Neuronal stem cell (in vitro differentiated cells): Measurements from ENCODE around the gene GAB1.

Source experiments
- DNase-seq: peaks from one replicate; pipeline ENCODE4 v3.0.0-alpha.2; 2013; ENCODE audit warnings: low spot score
- H2AFZ ChIP-seq: one replicate; pipeline ENCODE4 v1.6.1; 2013; ENCODE audit warnings: mild to moderate bottlenecking, low read length, inconsistent platforms
- H2AK5ac ChIP-seq: 2 replicates; pipeline ENCODE4 v1.6.1; 2013; ENCODE audit warnings: low read depth, mild to moderate bottlenecking, inconsistent platforms, low read length, moderate library complexity, mixed read lengths
- H2BK120ac ChIP-seq: 2 replicates; pipeline ENCODE4 v1.6.1; 2013; ENCODE audit warnings: low read depth, mild to moderate bottlenecking, inconsistent platforms, low read length, moderate library complexity, mixed read lengths
- H2BK12ac ChIP-seq: one replicate; pipeline ENCODE4 v1.6.1; 2013; ENCODE audit warnings: low read length, inconsistent platforms
- H2BK15ac ChIP-seq: 2 replicates; pipeline ENCODE4 v1.6.1; 2013; ENCODE audit warnings: mild to moderate bottlenecking, low read length, inconsistent platforms, mixed read lengths
- H2BK5ac ChIP-seq: one replicate; pipeline ENCODE4 v1.6.1; 2013; ENCODE audit warnings: inconsistent platforms, mild to moderate bottlenecking, low read length, moderate library complexity
- H3K14ac ChIP-seq: one replicate; pipeline ENCODE4 v1.6.1; 2013; ENCODE audit warnings: low read length, inconsistent platforms
- H3K18ac ChIP-seq: 2 replicates; pipeline ENCODE4 v1.6.1; 2013; ENCODE audit warnings: low read length, inconsistent platforms
- H3K23ac ChIP-seq: 2 replicates; pipeline ENCODE4 v1.6.1; 2013; ENCODE audit warnings: low read depth, mild to moderate bottlenecking, mixed read lengths, low read length, inconsistent platforms; ENCODE audit not compliant: poor library complexity
- H3K27ac ChIP-seq: replicated peaks from 3 replicates; pipeline ENCODE4 v1.5.1; 2013; ENCODE audit warnings: low read length, inconsistent platforms
- H3K27me3 ChIP-seq, 3 experiments: 2 replicates each; pipeline ENCODE4 v1.6.1; 2013; ENCODE audit warnings: low read length in 3 of 3, mild to moderate bottlenecking in 2 of 3, inconsistent platforms in 1 of 3, low read depth in 1 of 3, mixed read lengths in 1 of 3, moderate library complexity in 1 of 3; ENCODE audit not compliant: control insufficient read depth in 3 of 3, insufficient read depth in 3 of 3
- H3K36me3 ChIP-seq, 2 donors: replicated peaks in 1 of 2; 2 replicates each; pipeline ENCODE4 v1.6.1; 2013; ENCODE audit warnings: low read length in 2 of 2; ENCODE audit not compliant: control insufficient read depth in 2 of 2, insufficient read depth in 2 of 2
- H3K4ac ChIP-seq: 2 replicates; pipeline ENCODE4 v1.6.1; 2013; ENCODE audit warnings: inconsistent platforms, mild to moderate bottlenecking, low read length, moderate library complexity
- H3K4me1 ChIP-seq, 2 donors: 1 replicate in 1 of 2; 2 replicates in 1 of 2; pipeline ENCODE4 v1.6.1; 2013; ENCODE audit warnings: low read length in 2 of 2, low read depth in 1 of 2; ENCODE audit not compliant: control insufficient read depth in 2 of 2, insufficient read depth in 1 of 2
- H3K4me2 ChIP-seq: one replicate; pipeline ENCODE4 v1.6.1; 2013; ENCODE audit warnings: mild to moderate bottlenecking, low read length, inconsistent platforms; ENCODE audit not compliant: insufficient read depth, poor library complexity, severe bottlenecking
- H3K4me3 ChIP-seq, 2 donors: 2 replicates each; pipeline ENCODE4 v1.5.1; 2013; ENCODE audit warnings: low read length in 2 of 2, mild to moderate bottlenecking in 2 of 2, inconsistent platforms in 1 of 2, moderate library complexity in 1 of 2
- H3K79me1 ChIP-seq: one replicate; pipeline ENCODE4 v1.6.1; 2013; ENCODE audit warnings: low read depth, mild to moderate bottlenecking, inconsistent platforms, low read length, moderate library complexity
- H3K9ac ChIP-seq: one replicate; pipeline ENCODE4 v1.6.1; 2013; ENCODE audit warnings: mild to moderate bottlenecking, low read depth, low read length, inconsistent platforms; ENCODE audit not compliant: poor library complexity
- H3K9me3 ChIP-seq, 2 donors: replicated peaks in 1 of 2; 2 replicates each; pipeline versions ENCODE3 to v1.6.1; 2013; ENCODE audit warnings: low read length in 2 of 2, mild to moderate bottlenecking in 2 of 2, inconsistent platforms in 1 of 2, low read depth in 1 of 2, mixed read lengths in 1 of 2, moderate library complexity in 1 of 2; ENCODE audit not compliant: control insufficient read depth in 2 of 2, insufficient read depth in 1 of 2
- H4K8ac ChIP-seq: one replicate; pipeline ENCODE4 v1.6.1; 2013; ENCODE audit warnings: low read depth, mild to moderate bottlenecking, inconsistent platforms, low read length, moderate library complexity
- H4K91ac ChIP-seq: one replicate; pipeline ENCODE4 v1.6.1; 2013; ENCODE audit warnings: low read length, low read depth, mild to moderate bottlenecking, inconsistent platforms; ENCODE audit not compliant: poor library complexity
- WGBS, 2 donors: extraction: QIAGEN DNeasy Blood & Tissue Kit; methylation state at CpG; one replicate each; pipeline ENCODE4 v1.1.7; 2013; ENCODE audit warnings: missing lambda C conversion rate in 2 of 2, mixed read lengths in 1 of 2; ENCODE audit not compliant: insufficient read length in 2 of 2, insufficient replicate concordance in 1 of 2; ENCODE audit errors: extremely low coverage in 2 of 2; 5-methylcytosine and 5-hydroxymethylcytosine counted together

GAB1 gene

GRCh38 chr4:143374771-143375170 is 38.1 kb downstream of the GAB1 start:
- H3K4me1 ChIP-seq, result peaks cover 5% of the 10 kb centered on the region in 2 donors
- no peaks in the 10 kb centered on the region for H3K36me3 ChIP-seq
- H3K27me3 ChIP-seq, result no peaks in the 10 kb centered on the region
- H2BK5ac ChIP-seq, result no peak overlapping the region
- no peak overlapping the region for H2BK15ac ChIP-seq
- no peak for DNase-seq
- H2AFZ ChIP-seq, result no peak overlapping the region
- H2BK120ac ChIP-seq, result no peak overlapping the region
- no peak overlapping the region for H3K18ac ChIP-seq
- peaks cover 0 to 1% of the 10 kb centered on the region in 2 donors for H3K9me3 ChIP-seq
- no peak overlapping the region for H4K8ac ChIP-seq
- H4K91ac ChIP-seq, result no peak overlapping the region
- no peak overlapping the region for H3K14ac ChIP-seq
- H3K23ac ChIP-seq, result no peak overlapping the region
- H3K9ac ChIP-seq, result no peak overlapping the region
- peaks cover 2% of the 10 kb centered on the region for H3K79me1 ChIP-seq
- H3K4me2 ChIP-seq, result no peak overlapping the region
- H2BK12ac ChIP-seq, result no peak overlapping the region
- no peak overlapping the region for H3K4ac ChIP-seq
- no peak overlapping the region for H3K4me3 ChIP-seq
- H3K27ac ChIP-seq, result no peak overlapping the region
- no peak overlapping the region for H2AK5ac ChIP-seq
- no CpG with 5 or more reads among the region's 6 CpGs for WGBS, 2 donors

GRCh38 chr4:143375326-143376073 is 38.8 kb downstream of the GAB1 start:
- Histone ChIP-seq H2BK12ac (no peak overlapping the region), H3K4ac (no peak overlapping the region), H3K23ac (no peak overlapping the region), H2AK5ac (no peak overlapping the region), H2BK5ac (no peak overlapping the region), H3K27me3 (no peaks in the 10 kb centered on the region), H4K91ac (no peak overlapping the region), H3K4me2 (no peak overlapping the region), H3K9ac (no peak overlapping the region), H3K36me3 (no peaks in the 10 kb centered on the region), H3K4me3 (no peak overlapping the region), H3K18ac (no peak overlapping the region), H3K27ac (no peak overlapping the region), H3K14ac (no peak overlapping the region), H2AFZ (no peak overlapping the region), H4K8ac (no peak overlapping the region), H3K4me1 (peaks cover 5% of the 10 kb centered on the region in 2 donors), H2BK120ac (no peak overlapping the region), H3K79me1 (no peaks in the 10 kb centered on the region), H2BK15ac (no peak overlapping the region), H3K9me3 (no peaks in the 10 kb centered on the region)
- no peak for DNase-seq
- no CpG with 5 or more reads among the region's 6 CpGs for WGBS, 2 donors

GRCh38 chr4:143377611-143378099 is 41.0 kb downstream of the GAB1 start:
- no peak overlapping the region for H2BK15ac ChIP-seq
- no peak overlapping the region for H2AFZ ChIP-seq
- H3K9me3 ChIP-seq, result no peaks in the 10 kb centered on the region
- H3K4ac ChIP-seq, result no peak overlapping the region
- H2AK5ac ChIP-seq, result no peak overlapping the region
- H3K4me1 ChIP-seq, result peaks cover 10 to 14% of the 10 kb centered on the region in 2 donors
- H3K23ac ChIP-seq, result no peak overlapping the region
- H3K4me2 ChIP-seq, result no peak overlapping the region
- H3K79me1 ChIP-seq, result no peaks in the 10 kb centered on the region
- H3K36me3 ChIP-seq, result no peaks in the 10 kb centered on the region
- H2BK12ac ChIP-seq, result no peak overlapping the region
- H4K8ac ChIP-seq, result no peak overlapping the region
- no peak overlapping the region for H3K9ac ChIP-seq
- H3K18ac ChIP-seq, result no peak overlapping the region
- no peak overlapping the region for H2BK120ac ChIP-seq
- no peaks in the 10 kb centered on the region for H3K27me3 ChIP-seq
- no peak overlapping the region for H3K27ac ChIP-seq
- no peak overlapping the region for H2BK5ac ChIP-seq
- no peak for DNase-seq
- no peak overlapping the region for H4K91ac ChIP-seq
- no peak overlapping the region for H3K4me3 ChIP-seq
- no peak overlapping the region for H3K14ac ChIP-seq
- WGBS, 2 donors, result no CpG with 5 or more reads among the region's 7 CpGs

- H2BK120ac ChIP-seq, result no peak overlapping the region
- no peak overlapping the region for H2BK12ac ChIP-seq
- H3K79me1 ChIP-seq, result no peaks in the 10 kb centered on the region
- no peak overlapping the region for H2BK15ac ChIP-seq
- no peak overlapping the region for H4K8ac ChIP-seq
- no peak overlapping the region for H3K27ac ChIP-seq
- H2AK5ac ChIP-seq, result no peak overlapping the region
- no peak overlapping the region for H2BK5ac ChIP-seq
- H3K27me3 ChIP-seq, result no peaks in the 10 kb centered on the region
- no peak overlapping the region for H3K23ac ChIP-seq
- H3K4me1 ChIP-seq, result peaks cover 11 to 19% of the 10 kb centered on the region in 2 donors
- WGBS, 2 donors, result no CpG with 5 or more reads among the region's 3 CpGs
- H3K4me3 ChIP-seq, result no peak overlapping the region
- peaks cover 0 to 1% of the 10 kb centered on the region in 2 donors for H3K36me3 ChIP-seq
- no peak overlapping the region for H3K18ac ChIP-seq
- H2AFZ ChIP-seq, result no peak overlapping the region
- H3K4ac ChIP-seq, result no peak overlapping the region
- no peak overlapping the region for H3K9ac ChIP-seq
- H3K14ac ChIP-seq, result no peak overlapping the region
- no peaks in the 10 kb centered on the region for H3K9me3 ChIP-seq
- H3K4me2 ChIP-seq, result no peak overlapping the region
- no peak overlapping the region for H4K91ac ChIP-seq
- no peak for DNase-seq
Observed at GRCh38 chr4:143380629-143381028, 44.0 kb downstream of the GAB1 start.
